H1 (cell line): ENCODE measurements around the gene MAK. TPM values are rescaled to one million over a fixed set of nuclear protein-coding genes. Genes with fewer than 3 reads are reported as not detected.

Experiments used
- CTCF ChIA-PET: fragments of 300-600 bp; sonication (Branson Sonifier 250); formaldehyde crosslinking; loops from one replicate; lab custom pipeline; 2021; ENCODE audit not compliant: partially characterized antibody; lab: Charles Lee
- POLR2A ChIA-PET: fragments of 300-600 bp; sonication (Branson Sonifier 250); formaldehyde crosslinking; loops from one replicate; lab custom pipeline; 2021; ENCODE audit warnings: inconsistent platforms; ENCODE audit not compliant: partially characterized antibody; lab: Charles Lee
- DNase-seq, 2 experiments: peaks; one replicate each; pipeline versions ENCODE4 v3.0.0 to v3.0.0-alpha.2; 2010 to 2022; ENCODE audit warnings: low spot score in 2 of 2, low read depth in 1 of 2, mixed read lengths in 1 of 2
- FAIRE-seq: peaks from 2 replicates; lab custom pipeline; 2011; peaks lifted over from hg19 to GRCh38; lab: Jason Lieb, UNC
- H2AFZ ChIP-seq: 2 replicates; pipeline ENCODE4 v1.8.1; 2012; ENCODE audit warnings: low read length, inconsistent platforms
- H2AK5ac ChIP-seq: 2 replicates; pipeline ENCODE4 v1.6.1; 2013; ENCODE audit warnings: low read depth, low read length
- H2BK120ac ChIP-seq: replicated peaks from 2 replicates; pipeline ENCODE3; 2013; ENCODE audit warnings: low read depth, low read length, inconsistent platforms
- H2BK12ac ChIP-seq: 2 replicates; pipeline ENCODE4 v1.6.1; 2013; ENCODE audit warnings: low read depth, low read length
- H2BK15ac ChIP-seq: 2 replicates; pipeline ENCODE4 v1.6.1; 2013; ENCODE audit warnings: low read length
- H2BK20ac ChIP-seq: 2 replicates; pipeline ENCODE4 v1.6.1; 2013; ENCODE audit warnings: low read length
- H2BK5ac ChIP-seq: 2 replicates; pipeline ENCODE4 v1.6.1; 2013; ENCODE audit warnings: low read depth, low read length
- H3K14ac ChIP-seq: 2 replicates; pipeline ENCODE4 v1.6.1; 2013; ENCODE audit warnings: inconsistent platforms; ENCODE audit not compliant: insufficient read length
- H3K18ac ChIP-seq: 2 replicates; pipeline ENCODE4 v1.6.1; 2013; ENCODE audit warnings: low read length; ENCODE audit errors: extremely low read depth
- H3K23ac ChIP-seq: 2 replicates; pipeline ENCODE4 v1.6.1; 2013; ENCODE audit warnings: inconsistent platforms; ENCODE audit not compliant: insufficient read length
- H3K23me2 ChIP-seq: 2 replicates; pipeline ENCODE4 v1.6.1; 2013; ENCODE audit warnings: low read depth, low read length
- H3K27ac ChIP-seq: 2 replicates; pipeline ENCODE4 v1.6.1; 2011; ENCODE audit warnings: low read depth, low read length, inconsistent platforms
- H3K27me3 ChIP-seq, 4 experiments: replicated peaks in 1 of 4; 1 replicate in 1 of 4; 2 replicates in 3 of 4; pipeline versions ENCODE4 v1.6.1 to v1.8.1; 2011 to 2013; ENCODE audit warnings: low read length in 3 of 4, mild to moderate bottlenecking in 3 of 4, inconsistent platforms in 2 of 4, mixed read lengths in 2 of 4, moderate library complexity in 1 of 4; ENCODE audit not compliant: control insufficient read depth in 3 of 4, insufficient read depth in 3 of 4; ENCODE audit errors: extremely low read depth in 1 of 4
- H3K36me3 ChIP-seq, 4 experiments: 2 replicates each; pipeline versions ENCODE4 v1.6.1 to v1.8.1; 2011 to 2013; ENCODE audit warnings: mild to moderate bottlenecking in 4 of 4, low read length in 3 of 4, moderate library complexity in 2 of 4, control low read depth in 1 of 4, inconsistent platforms in 1 of 4; ENCODE audit not compliant: insufficient read depth in 4 of 4, control insufficient read depth in 2 of 4
- H3K4ac ChIP-seq: replicated peaks from 2 replicates; pipeline ENCODE3; 2013; ENCODE audit warnings: low read length, low read depth, mixed read lengths, inconsistent platforms; ENCODE audit not compliant: insufficient read length
- H3K4me1 ChIP-seq, 4 experiments: replicated peaks in 1 of 4; 1 replicate in 1 of 4; 2 replicates in 3 of 4; pipeline versions ENCODE4 v1.6.1 to v1.8.1; 2011 to 2013; ENCODE audit warnings: low read length in 3 of 4, inconsistent platforms in 2 of 4, mixed read lengths in 1 of 4; ENCODE audit not compliant: insufficient read depth in 4 of 4, control insufficient read depth in 3 of 4
- H3K4me2 ChIP-seq, 2 experiments: 2 replicates each; pipeline versions ENCODE4 v1.6.1 to v1.8.1; 2011 to 2013; ENCODE audit warnings: low read depth in 2 of 2, low read length in 2 of 2, control low read depth in 1 of 2, inconsistent platforms in 1 of 2, mild to moderate bottlenecking in 1 of 2; ENCODE audit not compliant: insufficient read depth in 1 of 2
- H3K4me3 ChIP-seq, 4 experiments: fragments of 200-600, 300-600 bp in 1 of 4; sonication (generic), shearing (Covaris generic), sonication (Bioruptor Twin) in 1 of 4; 2 replicates each; pipeline versions ENCODE4 v1.5.1 to v1.8.1; 2011 to 2016; ENCODE audit warnings: low read length in 4 of 4, low read depth in 3 of 4, control low read depth in 2 of 4, inconsistent platforms in 2 of 4, mild to moderate bottlenecking in 2 of 4, mixed read lengths in 1 of 4, moderate library complexity in 1 of 4; ENCODE audit not compliant: insufficient read depth in 2 of 4; ENCODE audit errors: extremely low read depth in 1 of 4
- H3K56ac ChIP-seq: replicated peaks from 2 replicates; pipeline ENCODE3; 2013; ENCODE audit warnings: low read depth, mild to moderate bottlenecking, mixed read lengths, low read length, inconsistent platforms; ENCODE audit not compliant: insufficient read length
- H3K79me1 ChIP-seq: 2 replicates; pipeline ENCODE4 v1.6.1; 2013; ENCODE audit warnings: low read depth, low read length, control low read depth
- H3K79me2 ChIP-seq, 2 experiments: 2 replicates each; pipeline versions ENCODE4 v1.6.1 to v1.8.1; 2012 to 2013; ENCODE audit warnings: low read length in 2 of 2, mild to moderate bottlenecking in 2 of 2, inconsistent platforms in 1 of 2; ENCODE audit not compliant: insufficient read depth in 2 of 2, control insufficient read depth in 1 of 2
- H3K9ac ChIP-seq, 4 experiments: replicated peaks in 1 of 4; 1 replicate in 1 of 4; 2 replicates in 3 of 4; pipeline versions ENCODE4 v1.6.1 to v1.8.1; 2011 to 2013; ENCODE audit warnings: low read depth in 3 of 4, low read length in 3 of 4, control low read depth in 2 of 4, mild to moderate bottlenecking in 2 of 4, moderate library complexity in 2 of 4, inconsistent platforms in 1 of 4; ENCODE audit errors: extremely low read depth in 1 of 4
- H3K9me3 ChIP-seq, 2 experiments: 2 replicates each; pipeline versions ENCODE4 v1.6.1 to v1.8.1; 2012 to 2013; ENCODE audit warnings: mild to moderate bottlenecking in 2 of 2, moderate library complexity in 2 of 2, control low read depth in 1 of 2, inconsistent platforms in 1 of 2, low read depth in 1 of 2, low read length in 1 of 2, mixed read lengths in 1 of 2; ENCODE audit not compliant: insufficient read depth in 2 of 2
- H4K20me1 ChIP-seq, 2 experiments: replicated peaks in 1 of 2; 2 replicates each; pipeline versions ENCODE3 to v1.8.1; 2011 to 2013; ENCODE audit warnings: inconsistent platforms in 2 of 2, low read length in 2 of 2, mild to moderate bottlenecking in 1 of 2; ENCODE audit not compliant: insufficient read depth in 2 of 2, control insufficient read depth in 1 of 2
- H4K5ac ChIP-seq: 2 replicates; pipeline ENCODE4 v1.6.1; 2013; ENCODE audit warnings: low read length, low read depth, mixed read lengths, inconsistent platforms; ENCODE audit not compliant: insufficient read length
- H4K8ac ChIP-seq: 2 replicates; pipeline ENCODE4 v1.8.0; 2013; ENCODE audit warnings: mild to moderate bottlenecking, moderate library complexity, low read length, inconsistent platforms; ENCODE audit not compliant: insufficient read depth; ENCODE audit errors: extremely low read depth
- H4K91ac ChIP-seq: replicated peaks from 2 replicates; pipeline ENCODE3; 2013; ENCODE audit warnings: low read length, mixed read lengths, inconsistent platforms; ENCODE audit not compliant: insufficient read length
- CBX5 ChIP-seq: fragments of 300-800, 300-1000 bp; sonication (generic); IDR thresholded peaks from 2 replicates; pipeline ENCODE4 v1.7.1; 2016; ENCODE audit warnings: antibody characterized with exemption, low read length, low read depth
- EZH2 ChIP-seq: fragments of 200-600 bp; sonication (generic); IDR thresholded peaks from 2 replicates; pipeline ENCODE4 v1.7.1; 2012; ENCODE audit warnings: low read depth, mild to moderate bottlenecking, moderate library complexity, low read length, inconsistent platforms; ENCODE audit not compliant: severe bottlenecking
- FOSL1 ChIP-seq: IDR thresholded peaks from 2 replicates; pipeline ENCODE4 v1.6.1; 2011; ENCODE audit warnings: mild to moderate bottlenecking, low read depth, low read length, moderate library complexity; ENCODE audit not compliant: insufficient read depth
- JUN ChIP-seq: IDR thresholded peaks from 2 replicates; pipeline ENCODE4 v1.6.1; 2011; ENCODE audit warnings: low read depth, mild to moderate bottlenecking, improper control_type of control experiment, low read length
- JUND ChIP-seq: IDR thresholded peaks from 2 replicates; pipeline ENCODE4 v1.6.1; 2011; ENCODE audit warnings: mild to moderate bottlenecking, improper control_type of control experiment, low read length
- KDM1A ChIP-seq: fragments of 200-600, 300-600 bp; sonication (generic); IDR thresholded peaks from 2 replicates; pipeline ENCODE4 v1.7.1; 2016; ENCODE audit warnings: mild to moderate bottlenecking, low read length, borderline replicate concordance
- KDM4A ChIP-seq: IDR thresholded peaks from one replicate; pipeline ENCODE4 v1.7.1; 2012; ENCODE audit warnings: low read depth, mild to moderate bottlenecking, moderate library complexity, low read length, inconsistent platforms; ENCODE audit not compliant: severe bottlenecking
- KDM5A ChIP-seq: fragments of 200-600 bp; IDR thresholded peaks from 2 replicates; pipeline ENCODE4 v1.7.1; 2012; ENCODE audit warnings: mild to moderate bottlenecking, low read length, inconsistent platforms, mixed read lengths
- MAX ChIP-seq: IDR thresholded peaks from 2 replicates; pipeline ENCODE4 v1.6.1; 2012; ENCODE audit warnings: inconsistent platforms
- NRF1 ChIP-seq: IDR thresholded peaks from 2 replicates; pipeline ENCODE4 v1.6.1; 2011; ENCODE audit warnings: mild to moderate bottlenecking, low read depth, low read length, improper control_type of control experiment
- RFX5 ChIP-seq: IDR thresholded peaks from 2 replicates; pipeline ENCODE4 v1.6.1; 2011; ENCODE audit warnings: low read depth, low read length, improper control_type of control experiment, borderline replicate concordance
- RXRA ChIP-seq: IDR thresholded peaks from 2 replicates; pipeline ENCODE4 v1.6.1; 2011; ENCODE audit warnings: low read depth, mild to moderate bottlenecking, low read length, moderate library complexity; ENCODE audit not compliant: insufficient read depth
- SRF ChIP-seq: IDR thresholded peaks from 2 replicates; pipeline ENCODE4 v1.6.1; 2011; ENCODE audit warnings: mild to moderate bottlenecking, low read depth, low read length, moderate library complexity
- ZNF274 ChIP-seq: IDR thresholded peaks from 2 replicates; pipeline ENCODE4 v1.7.0; 2012; ENCODE audit warnings: low read length, borderline replicate concordance; ENCODE audit errors: extremely low read depth
- WGBS, 2 experiments: shearing (Covaris generic) in 1 of 2; methylation state at CpG; one replicate each; pipeline versions ENCODE4 v1.1.6 to v1.1.7; 2013 to 2015; ENCODE audit warnings: low lambda C conversion rate in 2 of 2, mixed read lengths in 2 of 2, inconsistent platforms in 1 of 2, low coverage in 1 of 2, missing lambda C conversion rate in 1 of 2; ENCODE audit not compliant: insufficient replicate concordance in 2 of 2, insufficient coverage in 1 of 2, insufficient read length in 1 of 2; ENCODE audit errors: extremely low coverage in 1 of 2, missing lambda C conversion rate in 1 of 2; 5-methylcytosine and 5-hydroxymethylcytosine counted together
- polyA plus RNA-seq, 7 experiments: library from polyadenylated mRNA; depleted of rRNA in 3 of 7; stranded (reverse) in 5 of 7; unstranded in 2 of 7; fragments of >200 nt in 5 of 7; fragments of 200-250 nt in 2 of 7; gene quantifications; 1 replicate in 5 of 7; 2 replicates in 1 of 7; 4 replicates in 1 of 7; pipeline versions ENCODE4 v1.2.1 to v1.2.3, GENCODE V29; 2011 to 2013; ENCODE audit warnings: missing spikeins in 2 of 7, mixed read lengths in 2 of 7
- total RNA-seq: library from RNA; stranded (reverse); fragmentation: NEBNext Ultra II Directional; extraction: Animal tissue kit (Norgen Biotek cat#: 25700); gene quantifications from 2 replicates; pipeline ENCODE4 v1.2.1, GENCODE V29; 2021

Gene MAK
- total and polyA plus RNA-seq, 2 of the 8 experiments (the other 6 are each of a cell fraction or from before 2014, with no cell fraction given) = 0.08 to 0.37 TPM

- Histone ChIP-seq H3K27me3 (no peaks in the 10 kb centered on the region), H2AK5ac (no peak overlapping the region), H3K9me3 (peaks cover 0 to 3% of the 10 kb centered on the region in 2 experiments; a peak in 1 of 4 replicates), H2AFZ (no peak overlapping the region), H3K56ac (no peak overlapping the region), H3K4me2 (no peak overlapping the region), H3K4me3 (no peak overlapping the region), H2BK15ac (no peak overlapping the region), H3K18ac (no peak overlapping the region), H3K36me3 (no peaks in the 10 kb centered on the region), H4K8ac (no peak overlapping the region), H3K27ac (no peak overlapping the region), H4K5ac (no peak overlapping the region), H4K20me1 (no peaks in the 10 kb centered on the region), H2BK20ac (no peak overlapping the region), H3K79me2 (no peaks in the 10 kb centered on the region), H3K14ac (no peak overlapping the region), H3K79me1 (no peaks in the 10 kb centered on the region), H4K91ac (no peak overlapping the region), H2BK5ac (no peak overlapping the region), H2BK120ac (no peak overlapping the region), H3K23me2 (no peaks in the 10 kb centered on the region), H2BK12ac (no peak overlapping the region), H3K4ac (no peak overlapping the region), H3K23ac (no peak overlapping the region), H3K9ac (no peak overlapping the region), H3K4me1 (no peaks in the 10 kb centered on the region)
- DNase-seq (no peak), FAIRE-seq (no peak)
- POLR2A ChIA-PET = no interaction called here
- CTCF ChIA-PET = interaction anchor here (0.8 kb wide), 1 partner anchor 11 kb away, joined by 4 read pairs; no protein-coding TSS in a partner anchor
- WGBS, 2 experiments = 94% methylated on average over 7 of the region's 7 CpGs; no CpG with 5 or more reads in 1 of the 2 experiments
- TF ChIP-seq NRF1 (no peak), FOSL1 (no peak), RXRA (no peak), RFX5 (no peak), MAX (no peak), JUN (no peak), KDM1A (no peak), EZH2 (no peak), ZNF274 (no peak), JUND (no peak), CBX5 (no peak), SRF (no peak), KDM5A (no peak), KDM4A (no peak)
Observed at GRCh38 chr6:10850728-10851127, 12.4 kb upstream of the MAK start.
